Middle frontal gyrus (tissue), 1 donor: ENCODE data around the gene CNOT8.

Experiments used
- DNase-seq: peaks from one replicate; pipeline ENCODE4 v3.0.0-alpha.2; 2015; ENCODE audit warnings: low spot score; ENCODE audit errors: extremely low spot score

Gene CNOT8

DNA sequence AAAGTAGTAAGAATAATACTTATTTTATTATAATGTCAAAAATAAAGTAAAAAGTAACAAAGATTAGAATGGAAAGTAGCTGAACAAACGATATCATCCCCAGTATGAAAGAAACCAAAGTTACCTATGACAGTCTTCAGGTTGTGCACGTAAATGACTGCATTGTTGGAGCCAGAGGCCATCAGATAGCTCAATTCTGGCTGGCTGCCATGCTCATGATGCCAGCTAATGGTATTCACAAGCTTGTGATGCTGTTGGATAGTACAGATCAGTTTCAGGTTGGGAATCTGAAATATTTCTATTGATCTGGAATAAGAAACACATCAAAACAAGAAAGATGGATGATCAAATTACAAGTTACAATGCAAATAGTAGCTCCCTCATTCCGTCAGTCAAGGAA lies 58.4 kb downstream of the CNOT8 start:
- no peak for DNase-seq

DNA sequence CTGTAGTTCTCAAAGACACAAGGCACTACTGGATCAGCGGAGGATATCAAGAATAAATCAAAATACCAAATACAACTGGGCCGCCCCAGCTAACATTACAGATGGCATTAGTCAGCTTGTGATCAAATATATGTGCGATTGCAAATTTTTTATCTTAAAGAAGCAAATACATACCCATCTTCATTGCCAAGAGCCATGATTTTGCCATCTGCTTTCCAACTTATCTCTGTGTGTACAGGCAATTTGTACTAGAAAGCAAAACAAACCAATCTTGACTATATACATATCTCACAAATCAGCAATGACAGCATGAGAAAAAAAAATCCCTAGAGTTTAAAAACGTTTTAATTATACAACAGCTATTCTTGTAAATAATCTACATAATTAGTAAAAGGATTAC lies 59.3 kb downstream of the CNOT8 start:
- no peak for DNase-seq

DNA sequence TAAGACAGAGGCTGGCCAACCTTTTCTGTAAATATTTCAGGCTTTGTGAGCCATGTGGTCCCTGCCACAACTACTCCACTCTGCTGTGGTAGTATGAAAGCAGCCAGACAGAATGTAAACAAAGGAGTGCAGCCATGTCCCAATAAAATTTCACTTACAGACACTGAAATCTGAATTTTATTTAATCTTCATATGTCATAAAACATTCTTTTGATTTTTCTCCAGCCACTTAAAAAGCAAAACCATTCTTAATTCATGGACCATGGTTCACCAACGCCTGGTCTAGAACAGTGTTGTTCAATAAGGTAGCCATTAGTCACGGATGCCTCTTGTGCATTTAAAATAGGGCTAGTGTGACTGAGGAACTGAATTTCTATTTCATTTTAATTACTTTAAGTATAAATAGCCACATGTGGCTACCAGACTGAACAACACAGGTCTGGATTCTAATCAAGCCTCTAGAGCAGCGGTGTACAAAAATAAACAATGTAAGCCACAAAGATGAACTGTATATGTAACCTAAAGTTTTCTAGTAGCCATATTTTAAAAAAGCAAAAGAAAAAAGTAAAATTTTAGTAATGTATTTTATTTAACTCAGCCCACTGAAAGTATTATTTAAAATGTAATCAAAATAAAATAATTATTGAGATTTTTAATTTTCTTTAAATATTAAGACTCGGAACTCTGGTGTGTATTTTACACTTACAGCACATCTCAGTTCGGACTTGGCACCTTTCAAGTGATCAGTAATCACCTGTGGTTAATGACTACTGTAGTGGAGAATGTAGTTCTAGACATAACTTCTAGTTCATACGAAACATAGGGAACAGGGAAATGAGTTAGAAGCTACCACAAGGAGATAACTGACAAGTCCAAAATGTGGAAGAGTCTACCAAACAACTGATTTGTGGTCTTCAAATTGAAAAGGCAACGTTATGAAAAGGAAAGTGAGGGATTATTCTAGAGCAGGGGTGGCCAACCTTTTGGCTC lies 65.3 kb downstream of the CNOT8 start:
- DNase-seq: no peak
